Uterus (tissue), 2 donors: ENCODE results near the gene UBE2E3.

Experiments
- CTCF ChIP-seq, 4 experiments: fragments of 200-600 bp in 2 of 4; fragments of 450-650 bp in 2 of 4; sonication (generic) in 2 of 4; IDR thresholded peaks; one replicate each; pipeline ENCODE4 v1.5.1; 2016 to 2019; ENCODE audit warnings: antibody characterized with exemption in 4 of 4, mild to moderate bottlenecking in 2 of 4, moderate library complexity in 1 of 4
- POLR2A ChIP-seq, 2 donors: fragments of 450-650 bp; IDR thresholded peaks; one replicate each; pipeline ENCODE4 v1.6.1; 2016; ENCODE audit warnings: antibody characterized with exemption in 2 of 2, mild to moderate bottlenecking in 1 of 2, moderate library complexity in 1 of 2

GRCh38 chr2:181065458-181065857 is 85.1 kb downstream of the UBE2E3 start:
- TF ChIP-seq CTCF (IDR thresholded peaks at IDR 0.05) (no peak), POLR2A (IDR thresholded peaks at IDR 0.05) (no peak)
